HPDE6-E6E7 (cell line): Measurements from ENCODE around the gene NAIF1.
A peak's percentile ranks its signal among the peaks of the same experiment; 100 is the strongest.
"Not testable (repeated sequence)": the region's sequence is repeated elsewhere in the genome, so short reads cannot be mapped to it uniquely, and the experiment has no call there.

Experiments used
- DNase-seq: peaks from one replicate; pipeline ENCODE4 v3.0.0; 2011; ENCODE audit warnings: missing footprints; ENCODE audit errors: extremely low spot score

The NAIF1 gene

GRCh38 chr9:128059365-128059983 is 7.6 kb downstream of the NAIF1 start:
- no peak for DNase-seq

- no peak for DNase-seq
These were observed 9.3 kb downstream of the NAIF1 start for GRCh38 chr9:128057724-128058409.

- no peak for DNase-seq
These were observed 10.0 kb downstream of the NAIF1 start for GRCh38 chr9:128056887-128057723.

GRCh38 chr9:128056086-128056485 is 11.0 kb downstream of the NAIF1 start:
- DNase-seq = no peak

- DNase-seq = no peak
These were observed 11.6 kb downstream of the NAIF1 start for GRCh38 chr9:128055344-128056040.

GRCh38 chr9:128054087-128054486 is 13.0 kb downstream of the NAIF1 start:
- DNase-seq = no peak

- no peak for DNase-seq
These were observed 13.6 kb downstream of the NAIF1 start for GRCh38 chr9:128053560-128053959.

GRCh38 chr9:128051932-128052709 is 15.0 kb downstream of the NAIF1 start:
- DNase-seq = peak; percentile 65

GRCh38 chr9:128049843-128050242 is 17.3 kb downstream of the NAIF1 start:
- no peak for DNase-seq

- no peak for DNase-seq
These were observed 18.5 kb downstream of the NAIF1 start for GRCh38 chr9:128048663-128049062.

- no peak for DNase-seq
These were observed 19.9 kb downstream of the NAIF1 start for GRCh38 chr9:128047231-128047630.

GRCh38 chr9:128045831-128046230 is 21.3 kb downstream of the NAIF1 start:
- no peak for DNase-seq

GRCh38 chr9:128045409-128045808 is 21.7 kb downstream of the NAIF1 start:
- not testable (repeated sequence) for DNase-seq

- DNase-seq = no peak
These were observed 23.7 kb downstream of the NAIF1 start for GRCh38 chr9:128043467-128043868.

- DNase-seq = no peak
These were observed 25.1 kb downstream of the NAIF1 start for GRCh38 chr9:128042043-128042442.

- not testable (repeated sequence) for DNase-seq
These were observed 26.3 kb downstream of the NAIF1 start for GRCh38 chr9:128040783-128041182.

- not testable (repeated sequence) for DNase-seq
These were observed 30.6 kb downstream of the NAIF1 start for GRCh38 chr9:128036522-128036921.

GRCh38 chr9:128034821-128035652 is 32.1 kb downstream of the NAIF1 start:
- peak; percentile 91 for DNase-seq

GRCh38 chr9:128033609-128034008 is 33.5 kb downstream of the NAIF1 start:
- no peak for DNase-seq

GRCh38 chr9:128027705-128028104 is 39.4 kb downstream of the NAIF1 start:
- no peak for DNase-seq
